OCI-LY7 (cell line): ENCODE data around the gene USP22. TPM values are rescaled to one million over a fixed set of nuclear protein-coding genes. Genes with fewer than 3 reads are reported as not detected.

Experiments
- BruUV-seq: library from RNA; stranded (reverse); fragments of 400-500 nt; replicated peaks from 2 replicates; lab custom pipeline; 2021; lab: Mats Ljungman, UMichigan
- CTCF ChIA-PET: fragments of 300-600 bp; sonication (Branson Sonifier 250); formaldehyde crosslinking; loops from one replicate; lab custom pipeline; 2022; ENCODE audit warnings: antibody characterized with exemption; ENCODE audit not compliant: unreplicated experiment; lab: Charles Lee
- POLR2A ChIA-PET: fragments of 300-600 bp; sonication (Branson Sonifier 250); formaldehyde crosslinking; loops from one replicate; lab custom pipeline; 2022; ENCODE audit warnings: antibody characterized with exemption; lab: Charles Lee
- DNase-seq: peaks from one replicate; pipeline ENCODE4 v3.0.0-alpha.2; 2015; ENCODE audit warnings: low spot score
- H2AFZ ChIP-seq: fragments of 200-600 bp; sonication (generic), shearing (Covaris generic); 2 replicates; pipeline ENCODE4 v1.6.1; 2014; ENCODE audit warnings: mild to moderate bottlenecking, antibody characterized with exemption, low read length, moderate library complexity
- H3K27ac ChIP-seq: fragments of 200-600 bp; sonication (generic); 2 replicates; pipeline ENCODE4 v1.5.1; 2014; ENCODE audit warnings: mixed run types, low read depth, mild to moderate bottlenecking, moderate library complexity, low read length, inconsistent platforms; ENCODE audit not compliant: poor library complexity, severe bottlenecking
- H3K36me3 ChIP-seq: fragments of 200-600 bp; sonication (generic); 2 replicates; pipeline ENCODE4 v1.6.1; 2014; ENCODE audit warnings: mild to moderate bottlenecking, antibody characterized with exemption, low read length, moderate library complexity, mixed read lengths; ENCODE audit not compliant: insufficient read depth
- H3K4me1 ChIP-seq: fragments of 200-600 bp; sonication (generic); 2 replicates; pipeline ENCODE4 v1.5.1; 2014; ENCODE audit warnings: mild to moderate bottlenecking, low read length; ENCODE audit not compliant: insufficient read depth, poor library complexity, severe bottlenecking
- H3K4me2 ChIP-seq: fragments of 200-600 bp; sonication (generic); 2 replicates; pipeline ENCODE4 v1.6.1; 2014; ENCODE audit warnings: mild to moderate bottlenecking, low read length
- H3K4me3 ChIP-seq: fragments of 200-600 bp; sonication (generic); 2 replicates; pipeline ENCODE4 v1.5.1; 2014; ENCODE audit warnings: mild to moderate bottlenecking, low read depth, low read length; ENCODE audit not compliant: poor library complexity, severe bottlenecking
- H3K79me2 ChIP-seq: fragments of 200-600 bp; sonication (generic); 2 replicates; pipeline ENCODE4 v1.6.1; 2016; ENCODE audit warnings: low read depth, mild to moderate bottlenecking, low read length, moderate library complexity, mixed read lengths; ENCODE audit not compliant: insufficient read depth
- H3K9me2 ChIP-seq: fragments of 200-600 bp; sonication (generic); 2 replicates; pipeline ENCODE4 v1.6.1; 2016; ENCODE audit warnings: mild to moderate bottlenecking, low read length, mixed read lengths; ENCODE audit not compliant: insufficient read depth
- H3K9me3 ChIP-seq: fragments of 200-600 bp; sonication (generic); 2 replicates; pipeline ENCODE4 v1.6.1; 2014; ENCODE audit warnings: mild to moderate bottlenecking, mixed run types, low read length, mixed read lengths
- H4K20me1 ChIP-seq: fragments of 200-600 bp; sonication (generic); 2 replicates; pipeline ENCODE4 v1.6.1; 2014; ENCODE audit warnings: mild to moderate bottlenecking, antibody characterized with exemption, low read length, moderate library complexity, mixed read lengths; ENCODE audit not compliant: insufficient read depth
- EZH2phosphoT487 ChIP-seq: fragments of 200-600 bp; sonication (generic); IDR thresholded peaks from 2 replicates; pipeline ENCODE4 v1.6.1; 2018; ENCODE audit warnings: low read depth, borderline replicate concordance, mild to moderate bottlenecking, mixed run types, antibody characterized with exemption, low read length, moderate library complexity, mixed read lengths
- intact Hi-C: fragments of 100-400 bp; cut with micrococcal nuclease; formaldehyde crosslinking; loops from one replicate; pipeline ENCODE4 v1.10.0; 2022; ENCODE audit not compliant: unreplicated experiment
- total RNA-seq, 2 experiments: library from RNA; depleted of rRNA in 1 of 2; stranded (reverse); fragments of >200 nt in 1 of 2; shearing (Covaris generic) in 1 of 2; gene quantifications; 2 replicates each; pipeline ENCODE4 v1.2.3, GENCODE V29; 2014 to 2022
- TF ChIP-seq, protein P1 (sequence below): fragments of 200-600 bp; sonication (generic); conservative IDR thresholded peaks from 2 replicates; pipeline ENCODE4 v1.5.1; 2014; ENCODE audit warnings: mild to moderate bottlenecking, antibody characterized with exemption, low read length, moderate library complexity, mixed read lengths

USP22 gene
- total RNA-seq, 2 experiments from 2014 or later = 180 to 302 TPM

DNA sequence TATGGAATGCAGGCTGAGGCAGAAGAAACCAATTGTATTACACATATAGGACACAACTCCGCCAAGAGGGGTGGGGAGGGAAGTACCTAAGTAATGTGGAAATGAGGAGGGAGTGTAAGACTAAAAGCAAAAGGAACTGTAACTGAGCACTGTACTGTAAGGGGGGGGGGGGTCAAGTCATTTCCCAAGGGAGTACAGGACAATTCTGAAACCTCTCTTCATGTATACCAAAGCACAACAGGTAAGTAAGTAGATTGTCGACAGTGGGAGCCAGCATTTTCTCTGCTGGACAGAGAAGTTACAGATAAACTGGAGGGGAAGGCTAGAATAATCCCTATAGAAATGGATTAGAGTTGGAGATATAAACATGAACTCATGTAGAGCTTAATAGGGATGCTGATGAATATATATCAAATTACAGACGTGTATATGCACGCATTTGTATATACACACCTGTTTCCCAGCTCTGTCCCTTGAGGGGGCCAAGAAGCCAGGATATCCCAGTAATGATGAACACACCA, 6.4 kb downstream of the USP22 start:
- peak overlapping the region; percentile 36 for H3K4me3 ChIP-seq
- DNase-seq = peak; percentile 21
- peaks cover 100% of the 10 kb centered on the region for H3K79me2 ChIP-seq
- peaks cover 79% of the 10 kb centered on the region for H3K4me1 ChIP-seq
- TF ChIP-seq EZH2phosphoT487 = no peak
- TF ChIP-seq, protein P1, sequence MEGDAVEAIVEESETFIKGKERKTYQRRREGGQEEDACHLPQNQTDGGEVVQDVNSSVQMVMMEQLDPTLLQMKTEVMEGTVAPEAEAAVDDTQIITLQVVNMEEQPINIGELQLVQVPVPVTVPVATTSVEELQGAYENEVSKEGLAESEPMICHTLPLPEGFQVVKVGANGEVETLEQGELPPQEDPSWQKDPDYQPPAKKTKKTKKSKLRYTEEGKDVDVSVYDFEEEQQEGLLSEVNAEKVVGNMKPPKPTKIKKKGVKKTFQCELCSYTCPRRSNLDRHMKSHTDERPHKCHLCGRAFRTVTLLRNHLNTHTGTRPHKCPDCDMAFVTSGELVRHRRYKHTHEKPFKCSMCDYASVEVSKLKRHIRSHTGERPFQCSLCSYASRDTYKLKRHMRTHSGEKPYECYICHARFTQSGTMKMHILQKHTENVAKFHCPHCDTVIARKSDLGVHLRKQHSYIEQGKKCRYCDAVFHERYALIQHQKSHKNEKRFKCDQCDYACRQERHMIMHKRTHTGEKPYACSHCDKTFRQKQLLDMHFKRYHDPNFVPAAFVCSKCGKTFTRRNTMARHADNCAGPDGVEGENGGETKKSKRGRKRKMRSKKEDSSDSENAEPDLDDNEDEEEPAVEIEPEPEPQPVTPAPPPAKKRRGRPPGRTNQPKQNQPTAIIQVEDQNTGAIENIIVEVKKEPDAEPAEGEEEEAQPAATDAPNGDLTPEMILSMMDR = no peak
- peaks cover 74% of the 10 kb centered on the region for H4K20me1 ChIP-seq
- peak overlapping the region; percentile 52 for H3K4me2 ChIP-seq
- H3K9me3 ChIP-seq = no peaks in the 10 kb centered on the region
- peaks cover 87% of the 10 kb centered on the region for H3K36me3 ChIP-seq
- ChIA-PET CTCF (no interaction called here), POLR2A (interaction anchor here (0.6 to 1.0 kb wide), 2 partner anchors 63 to 91 kb away, joined by 4 to 6 read pairs; partner anchors contain the start of gene DHRS7B)
- H3K9me2 ChIP-seq = no peaks in the 10 kb centered on the region
- peak overlapping the region; percentile 2 for H3K27ac ChIP-seq
- intact Hi-C loops = no loop called here
- no peak overlapping the region for H2AFZ ChIP-seq
- no TSS peak for BruUV-seq

GRCh38 chr17:21035406-21035805, 7.4 kb downstream of the USP22 start:
- peaks cover 80% of the 10 kb centered on the region for H3K4me1 ChIP-seq
- BruUV-seq = no TSS peak

More at GRCh38 chr17:21035406-21035805, 7.4 kb downstream of the USP22 start:
- no peak for DNase-seq
- H3K9me3 ChIP-seq = no peaks in the 10 kb centered on the region
- H3K4me3 ChIP-seq = peak overlapping the region; percentile 46
- ChIA-PET POLR2A (interaction anchor here (0.6 to 2.4 kb wide), 4 partner anchors 8 to 214 kb away, joined by 3 to 12 read pairs (median 6); partner anchors contain the start of gene USP22), CTCF (interaction anchor here (1.5 kb wide), 1 partner anchor 17 kb away, joined by 5 read pairs; no protein-coding TSS in a partner anchor)
- intact Hi-C loops = no loop called here
- H3K9me2 ChIP-seq = no peaks in the 10 kb centered on the region
- H2AFZ ChIP-seq = no peak overlapping the region
- no peak for TF ChIP-seq EZH2phosphoT487
- TF ChIP-seq, protein P1 = no peak
- peak overlapping the region; percentile 63 for H3K4me2 ChIP-seq
- peaks cover 93% of the 10 kb centered on the region for H3K36me3 ChIP-seq
- H4K20me1 ChIP-seq = peaks cover 79% of the 10 kb centered on the region
- peaks cover 100% of the 10 kb centered on the region for H3K79me2 ChIP-seq
- H3K27ac ChIP-seq = peak overlapping the region; percentile 59
